Stimulated activated CD4-positive, alpha-beta T cell treated with anti-CD3 and anti-CD28 coated beads, Interleukin-12 subunit alpha, Interleukin-12 subunit beta, amount 100 ng/mL, for 48 hours (primary cell): ENCODE results near the gene STOX2.

ENCODE experiments used
- DNase-seq, 3 donors: peaks; one replicate each; pipeline ENCODE4 v3.0.0-alpha.2; 2020; ENCODE audit warnings: low read depth in 2 of 3, low spot score in 1 of 3

The STOX2 gene

DNA sequence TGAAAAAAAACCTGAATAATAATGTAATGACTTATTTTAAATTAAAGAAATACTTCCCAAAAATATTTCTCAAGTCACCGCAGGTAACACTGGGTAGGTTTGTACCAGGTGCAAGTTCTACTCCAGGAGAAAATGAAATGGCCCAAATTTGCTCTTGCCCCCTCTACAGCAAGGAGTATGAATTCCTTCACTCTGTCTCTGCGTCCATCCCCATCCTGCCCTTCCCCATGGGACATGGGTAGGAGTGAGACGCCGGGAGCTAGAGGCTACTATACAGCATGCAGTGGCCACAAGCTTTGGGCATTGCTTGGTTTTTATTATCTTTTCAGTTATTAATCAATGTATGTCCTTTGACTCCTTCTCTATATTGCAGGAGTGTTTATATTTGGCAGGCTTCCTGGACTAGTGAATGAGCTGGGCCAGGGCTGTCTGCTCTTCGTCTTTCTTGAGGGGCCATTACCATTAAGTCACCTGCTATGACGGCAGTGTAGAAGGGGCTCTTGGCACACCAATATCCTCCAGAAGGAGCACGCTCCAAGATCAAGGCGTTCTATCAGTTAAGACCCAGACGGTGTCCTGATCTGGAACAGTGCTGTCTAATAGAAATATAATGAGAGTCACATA, 162.9 kb downstream of the STOX2 start:
- DNase-seq: no peak
